VCaP (cell line): ENCODE results near the gene CYTH3.
A peak's percentile ranks its signal among the peaks of the same experiment; 100 is the strongest.
"Not testable (repeated sequence)": the region's sequence is repeated elsewhere in the genome, so short reads cannot be mapped to it uniquely, and the experiment has no call there.

ENCODE experiments used
- H3K27ac ChIP-seq: fragments of 450-650 bp; 2 replicates; pipeline ENCODE4 v1.5.1; 2017
- CTCF ChIP-seq: fragments of 450-650 bp; conservative IDR thresholded peaks from 2 replicates; pipeline ENCODE4 v1.5.1; 2017; ENCODE audit warnings: mild to moderate bottlenecking, moderate library complexity

The CYTH3 gene

GRCh38 chr7:6155596-6155995 lies 116.8 kb downstream of the CYTH3 start:
- TF ChIP-seq CTCF = no peak

DNA sequence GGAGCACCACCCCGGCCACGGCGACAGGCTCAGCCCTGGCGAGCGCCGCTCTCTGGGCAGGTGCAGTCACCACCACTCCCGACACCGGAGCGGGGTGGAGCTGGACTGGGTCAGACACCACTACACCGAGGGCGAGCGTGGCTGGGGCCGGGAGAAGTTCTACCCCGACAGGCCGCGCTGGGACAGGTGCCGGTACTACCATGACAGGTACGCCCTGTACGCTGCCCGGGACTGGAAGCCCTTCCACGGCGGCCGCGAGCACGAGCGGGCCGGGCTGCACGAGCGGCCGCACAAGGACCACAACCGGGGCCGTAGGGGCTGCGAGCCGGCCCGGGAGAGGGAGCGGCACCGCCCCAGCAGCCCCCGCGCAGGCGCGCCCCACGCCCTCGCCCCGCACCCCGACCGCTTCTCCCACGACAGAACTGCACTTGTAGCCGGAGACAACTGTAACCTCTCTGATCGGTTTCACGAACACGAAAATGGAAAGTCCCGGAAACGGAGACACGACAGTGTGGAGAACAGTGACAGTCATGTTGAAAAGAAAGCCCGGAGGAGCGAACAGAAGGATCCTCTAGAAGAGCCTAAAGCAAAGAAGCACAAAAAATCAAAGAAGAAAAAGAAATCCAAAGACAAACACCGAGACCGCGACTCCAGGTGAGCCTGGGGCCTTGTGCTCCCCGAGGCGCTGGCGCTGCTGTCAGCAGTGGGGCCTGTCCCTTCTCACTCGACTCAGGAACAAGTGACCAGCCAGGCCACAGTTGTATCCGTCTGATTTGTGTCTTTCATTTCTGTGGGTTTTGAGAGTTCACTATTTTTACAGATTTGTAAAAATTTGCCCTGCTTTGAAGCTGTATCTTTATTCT lies 117.7 kb downstream of the CYTH3 start:
- TF ChIP-seq CTCF = no peak
- no peak overlapping the region for H3K27ac ChIP-seq

More at GRCh38 chr7:6155596-6155995, 116.8 kb downstream of the CYTH3 start:
- H3K27ac ChIP-seq = no peak overlapping the region

- no peak overlapping the region for H3K27ac ChIP-seq
- no peak for TF ChIP-seq CTCF
These were observed 118.5 kb downstream of the CYTH3 start for GRCh38 chr7:6153646-6154541.

DNA sequence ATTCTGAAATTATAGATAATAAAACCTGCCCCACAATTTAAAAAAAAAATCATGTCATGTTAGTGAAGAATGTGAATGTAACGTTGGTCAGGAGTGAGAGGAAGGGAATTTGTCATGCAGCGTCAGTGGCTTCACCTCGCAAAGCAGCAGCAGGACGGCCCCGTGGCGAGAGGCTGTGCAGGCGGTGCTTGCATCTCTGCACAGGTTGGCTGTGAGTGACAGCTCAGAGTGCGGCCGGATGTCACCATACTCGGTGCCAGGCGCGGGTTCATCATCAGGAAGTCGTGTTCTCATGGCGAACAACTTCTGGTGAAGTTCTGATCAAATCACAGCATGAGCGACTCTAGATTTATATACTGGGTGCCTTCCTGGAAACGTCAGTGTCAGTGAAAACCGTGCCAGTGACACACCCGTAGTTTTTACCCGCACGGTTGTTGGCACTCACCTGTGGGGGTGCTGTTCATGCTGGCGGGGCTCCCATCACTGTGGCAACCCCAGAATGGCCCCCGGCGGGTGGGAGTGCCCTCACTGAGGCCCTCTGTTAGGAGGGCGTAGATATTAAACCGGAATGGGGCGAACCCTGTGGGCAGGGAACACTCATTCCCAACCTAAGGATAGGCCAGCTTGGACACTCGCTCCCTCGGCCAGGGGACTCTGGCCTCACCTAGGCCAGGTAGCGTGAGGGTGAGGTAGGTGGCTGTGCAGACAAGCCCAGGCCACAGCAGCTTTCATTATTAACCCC lies 120.3 kb downstream of the CYTH3 start:
- H3K27ac ChIP-seq = no peak overlapping the region
- no peak for TF ChIP-seq CTCF

DNA sequence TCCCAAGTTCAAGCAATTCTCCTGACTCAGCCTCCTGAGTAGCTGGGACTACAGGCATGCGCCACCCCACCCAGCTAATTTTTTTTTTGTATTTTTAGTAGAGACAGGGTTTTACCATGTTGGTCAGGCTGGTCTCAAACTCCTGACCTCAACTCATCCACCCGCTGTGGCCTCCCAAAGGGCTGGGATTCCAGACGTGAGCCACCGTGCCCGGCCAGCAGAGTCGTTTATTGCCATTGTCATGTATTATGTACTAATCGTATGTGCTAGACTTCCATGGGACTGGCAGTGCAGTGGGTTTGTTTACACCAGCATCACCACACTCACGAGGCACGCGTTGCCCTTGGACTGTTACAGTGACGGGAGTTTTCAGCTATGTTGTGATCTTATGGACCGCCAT lies 120.9 kb downstream of the CYTH3 start:
- H3K27ac ChIP-seq = not testable (repeated sequence)

- no peak for TF ChIP-seq CTCF
- peak overlapping the region; percentile 28; the same call in 1 of the 2 replicates for H3K27ac ChIP-seq
These were observed 122.4 kb downstream of the CYTH3 start for GRCh38 chr7:6149996-6150395.

GRCh38 chr7:6148724-6149360 lies 123.6 kb downstream of the CYTH3 start:
- peak overlapping the region; percentile 28 for H3K27ac ChIP-seq
- no peak for TF ChIP-seq CTCF
